Cardiac fibroblast (primary cell): Measurements from ENCODE around the gene SNX13.

Experiments used
- DNase-seq, 2 donors: peaks; one replicate each; pipeline versions ENCODE4 v3.0.0 to v3.0.0-alpha.2; 2010; ENCODE audit warnings: low read depth in 2 of 2
- H3K4me3 ChIP-seq, 2 donors: replicated peaks in 1 of 2; 1 replicate in 1 of 2; 2 replicates in 1 of 2; pipeline ENCODE4 v1.5.1; 2011; ENCODE audit warnings: low read depth in 2 of 2, low read length in 2 of 2, mild to moderate bottlenecking in 2 of 2, moderate library complexity in 1 of 2
- CTCF ChIP-seq: IDR thresholded peaks from one replicate; pipeline ENCODE4 v1.5.1; 2011; ENCODE audit warnings: low read depth, mild to moderate bottlenecking, low read length, inconsistent platforms

The SNX13 gene

GRCh38 chr7:17900464-17900863 is 39.8 kb downstream of the SNX13 start:
- no peak for TF ChIP-seq CTCF
- no peak for DNase-seq
- H3K4me3 ChIP-seq = no peak overlapping the region

GRCh38 chr7:17898111-17898510 is 42.2 kb downstream of the SNX13 start:
- DNase-seq = no peak
- TF ChIP-seq CTCF = no peak
- no peak overlapping the region for H3K4me3 ChIP-seq

- H3K4me3 ChIP-seq = no peak overlapping the region
- DNase-seq = no peak
- TF ChIP-seq CTCF = no peak
Observed at GRCh38 chr7:17887286-17887685, 53.0 kb downstream of the SNX13 start.

GRCh38 chr7:17882685-17883084 is 57.6 kb downstream of the SNX13 start:
- H3K4me3 ChIP-seq = no peak overlapping the region
- TF ChIP-seq CTCF = no peak
- no peak for DNase-seq

GRCh38 chr7:17879075-17879661 is 61.1 kb downstream of the SNX13 start:
- TF ChIP-seq CTCF = no peak
- no peak for DNase-seq
- H3K4me3 ChIP-seq = no peak overlapping the region

GRCh38 chr7:17878627-17879026 is 61.7 kb downstream of the SNX13 start:
- TF ChIP-seq CTCF = no peak
- DNase-seq = no peak

More at GRCh38 chr7:17878627-17879026, 61.7 kb downstream of the SNX13 start:
- no peak overlapping the region for H3K4me3 ChIP-seq
